Naive thymus-derived CD4-positive, alpha-beta T cell (primary cell): ENCODE data around the gene POLR1C. TPM values are rescaled to one million over a fixed set of nuclear protein-coding genes. Genes with fewer than 3 reads are reported as not detected.
"Not testable (repeated sequence)": the region's sequence is repeated elsewhere in the genome, so short reads cannot be mapped to it uniquely, and the experiment has no call there.

Source experiments
- ATAC-seq: fragments of 150-1000 bp; cut with Tn5 transposase; 2 replicates; pipeline ENCODE4 v1.10.0; 2021; ENCODE audit warnings: mild to moderate bottlenecking, moderate library complexity
- CTCF ChIA-PET: fragments of 350-600 bp; sonication (Branson Sonifier 250); formaldehyde crosslinking; loops from one replicate; lab custom pipeline; 2021; ENCODE audit warnings: antibody characterized with exemption; lab: Charles Lee
- POLR2A ChIA-PET: fragments of 350-600 bp; sonication (Branson Sonifier 250); formaldehyde crosslinking; loops from one replicate; lab custom pipeline; 2021; ENCODE audit warnings: antibody characterized with exemption, inconsistent platforms; lab: Charles Lee
- DNase-seq, 9 donors: peaks; one replicate each; pipeline versions ENCODE4 v3.0.0 to v3.0.0-alpha.2; 2020 to 2022; ENCODE audit warnings: mixed read lengths in 1 of 9
- H3K27ac ChIP-seq: one replicate; pipeline ENCODE4 v1.7.0; 2013; ENCODE audit warnings: mild to moderate bottlenecking, low read depth, low read length, moderate library complexity
- H3K27me3 ChIP-seq, 2 donors: one replicate each; pipeline ENCODE4 v1.7.0; 2013; ENCODE audit warnings: low read length in 2 of 2, mild to moderate bottlenecking in 2 of 2, moderate library complexity in 2 of 2; ENCODE audit not compliant: control insufficient read depth in 2 of 2, insufficient read depth in 2 of 2
- H3K36me3 ChIP-seq, 3 experiments: 1 replicate in 2 of 3; 2 replicates in 1 of 3; pipeline ENCODE4 v1.7.0; 2013; ENCODE audit warnings: low read length in 3 of 3, mild to moderate bottlenecking in 3 of 3, moderate library complexity in 1 of 3; ENCODE audit not compliant: insufficient read depth in 3 of 3, control insufficient read depth in 2 of 3
- H3K4me1 ChIP-seq, 2 donors: one replicate each; pipeline ENCODE4 v1.7.0; 2013; ENCODE audit warnings: low read length in 2 of 2, mild to moderate bottlenecking in 2 of 2, moderate library complexity in 1 of 2; ENCODE audit not compliant: control insufficient read depth in 2 of 2, insufficient read depth in 2 of 2
- H3K4me3 ChIP-seq: 2 replicates; pipeline ENCODE4 v1.7.0; 2013; ENCODE audit warnings: mild to moderate bottlenecking, low read length
- H3K9me3 ChIP-seq, 3 experiments: 1 replicate in 2 of 3; 2 replicates in 1 of 3; pipeline ENCODE4 v1.7.0; 2013; ENCODE audit warnings: low read length in 3 of 3; ENCODE audit not compliant: control insufficient read depth in 2 of 3
- H3K27ac Mint-ChIP-seq, 9 donors: one replicate each; pipeline ENCODE4 v1.8.0; 2020 to 2022; ENCODE audit warnings: mixed read lengths in 9 of 9, mild to moderate bottlenecking in 8 of 9, moderate library complexity in 5 of 9, inconsistent platforms in 2 of 9
- H3K27me3 Mint-ChIP-seq, 5 donors: one replicate each; pipeline ENCODE4 v1.8.0; 2021 to 2022; ENCODE audit warnings: mixed read lengths in 5 of 5, mild to moderate bottlenecking in 1 of 5
- H3K36me3 Mint-ChIP-seq, 5 donors: one replicate each; pipeline ENCODE4 v1.8.0; 2020 to 2022; ENCODE audit warnings: mixed read lengths in 5 of 5, mild to moderate bottlenecking in 3 of 5, inconsistent platforms in 1 of 5
- H3K4me1 Mint-ChIP-seq, 7 donors: one replicate each; pipeline ENCODE4 v1.8.0; 2020 to 2022; ENCODE audit warnings: mixed read lengths in 7 of 7, mild to moderate bottlenecking in 3 of 7, inconsistent platforms in 1 of 7
- H3K4me3 Mint-ChIP-seq, 10 donors: one replicate each; pipeline ENCODE4 v1.8.0; 2020 to 2022; ENCODE audit warnings: mild to moderate bottlenecking in 10 of 10, mixed read lengths in 10 of 10, moderate library complexity in 6 of 10, inconsistent platforms in 2 of 10
- H3K9me3 Mint-ChIP-seq, 11 donors: one replicate each; pipeline ENCODE4 v1.8.0; 2020 to 2022; ENCODE audit warnings: mixed read lengths in 11 of 11, mild to moderate bottlenecking in 4 of 11, inconsistent platforms in 1 of 11, moderate library complexity in 1 of 11
- intact Hi-C, 2 donors: fragments of 100-400 bp; cut with micrococcal nuclease; formaldehyde crosslinking; loops; one replicate each; pipeline ENCODE4 v1.15.1; 2023
- polyA plus RNA-seq, 2 donors: library from polyadenylated mRNA; unstranded; fragments of 300-500 nt; fragmentation: Illumina TruSeq; gene quantifications; one replicate each; pipeline ENCODE4 v1.2.3, GENCODE V29; 2021
- total RNA-seq, 6 experiments: library from RNA in 5 of 6; stranded (reverse) in 5 of 6; gene quantifications; 1 replicate in 5 of 6; 2 replicates in 1 of 6; pipeline ENCODE4 v1.2.3 and lab custom pipeline; 2021 to 2026

POLR1C gene
- total and polyA plus RNA-seq, 7 experiments from 2014 or later: 13.1 to 61.1 (median 39.4) TPM

- H3K36me3 ChIP-seq: peaks cover 0 to 51% (median 11%) of the 10 kb centered on the region in 3 experiments
- ChIA-PET POLR2A (interaction anchor here (0.6 to 1.6 kb wide), 7 partner anchors 12 to 750 kb away, joined by 3 to 8 read pairs (median 4); partner anchors contain the start of gene TBCC), CTCF (interaction anchor here (0.7 to 1.5 kb wide), 9 partner anchors 9 to 267 kb away, joined by 3 to 8 read pairs (median 3); partner anchors contain the start of gene DNPH1)
- H3K27ac ChIP-seq: peak overlapping the region; percentile 37
- Mint-ChIP-seq H3K27me3 (no peaks in the 10 kb centered on the region), H3K9me3 (no peaks in the 10 kb centered on the region), H3K4me3 (peak overlapping the region in 9 of 10 donors; percentile 12 to 71 (median 53)), H3K27ac (peak overlapping the region; percentile 51 to 88 (median 80)), H3K36me3 (peaks cover 0 to 12% (median 0%) of the 10 kb centered on the region in 5 donors), H3K4me1 (peaks cover 15 to 38% (median 27%) of the 10 kb centered on the region in 7 donors)
- DNase-seq (peak in 4 of 9 donors; percentile 23 to 40 (median 36)), ATAC-seq (peak; percentile 61)
- intact Hi-C loops: loop anchor here in 1 of 2 donors (1.0 kb wide), 2 partner anchors 41 to 109 kb away; no protein-coding TSS in a partner anchor
- H3K4me1 ChIP-seq: peaks cover 12 to 15% of the 10 kb centered on the region in 2 donors
- no peaks in the 10 kb centered on the region for H3K9me3 ChIP-seq
- H3K27me3 ChIP-seq: no peaks in the 10 kb centered on the region
- H3K4me3 ChIP-seq: no peak overlapping the region
Observed at GRCh38 chr6:43495409-43495941, 21.4 kb upstream of the POLR1C start.

DNA sequence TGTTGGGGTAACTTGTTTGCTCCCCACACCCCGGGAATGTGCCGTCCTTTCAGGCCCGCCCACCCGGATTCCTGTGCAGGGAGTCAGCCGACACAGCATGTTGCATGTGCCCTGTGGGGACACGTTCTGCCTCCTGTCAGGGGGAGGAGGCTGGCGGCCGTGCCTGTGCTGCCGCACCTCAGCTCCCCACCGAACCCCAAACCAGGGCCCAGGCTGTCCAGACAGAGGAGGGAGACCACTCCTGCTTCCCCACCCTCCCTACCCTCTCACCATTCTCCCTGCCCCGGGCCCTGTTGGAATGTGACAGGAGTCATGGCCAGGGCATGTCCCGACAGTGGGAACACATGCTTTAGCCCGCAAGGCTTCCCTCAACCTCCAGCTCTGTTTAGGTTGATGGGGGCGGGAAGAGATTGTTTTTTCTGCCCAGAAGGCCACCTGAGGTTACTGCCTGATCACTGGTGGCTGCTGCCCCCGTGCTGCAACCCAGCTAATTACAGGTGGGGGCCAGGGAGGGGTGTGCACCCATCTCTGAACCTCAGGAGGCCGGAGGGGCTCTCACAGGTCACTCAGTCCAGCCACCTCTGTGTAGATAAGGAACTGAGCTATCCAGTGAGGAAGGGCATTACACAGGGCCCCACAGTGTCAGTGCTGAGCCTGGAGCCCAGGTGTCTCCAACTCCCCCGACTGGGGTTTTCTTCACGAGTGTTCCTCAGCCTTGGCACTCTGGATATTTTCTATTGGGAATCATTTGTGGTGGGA, 20.3 kb upstream of the POLR1C start:
- DNase-seq (no peak), ATAC-seq (no peak)
- Histone ChIP-seq H3K9me3 (no peaks in the 10 kb centered on the region), H3K4me1 (peaks cover 12 to 15% of the 10 kb centered on the region in 2 donors), H3K36me3 (peaks cover 0 to 62% (median 11%) of the 10 kb centered on the region in 3 experiments), H3K27ac (peak overlapping the region; percentile 36), H3K27me3 (no peaks in the 10 kb centered on the region), H3K4me3 (no peak overlapping the region)
- ChIA-PET POLR2A (interaction anchor here (1.5 kb wide), 2 partner anchors 11 to 17 kb away, joined by 5 to 7 read pairs; no protein-coding TSS in a partner anchor), CTCF (interaction anchor here (0.9 to 1.3 kb wide), 5 partner anchors 9 to 268 kb away, joined by 3 to 5 read pairs (median 3); partner anchors contain the start of genes DNPH1 and TJAP1)
- Mint-ChIP-seq H3K4me3 (no peak overlapping the region), H3K36me3 (peaks cover 2 to 21% (median 4%) of the 10 kb centered on the region in 5 donors), H3K27ac (peak overlapping the region in 1 of 9 donors; percentile 38), H3K9me3 (no peaks in the 10 kb centered on the region), H3K4me1 (peaks cover 15 to 38% (median 27%) of the 10 kb centered on the region in 7 donors), H3K27me3 (no peaks in the 10 kb centered on the region)
- intact Hi-C loops: loop anchor here in 1 of 2 donors (1.0 to 2.0 kb wide), 2 partner anchors 188 to 234 kb away; partner anchors contain the start of gene CRIP3

DNA sequence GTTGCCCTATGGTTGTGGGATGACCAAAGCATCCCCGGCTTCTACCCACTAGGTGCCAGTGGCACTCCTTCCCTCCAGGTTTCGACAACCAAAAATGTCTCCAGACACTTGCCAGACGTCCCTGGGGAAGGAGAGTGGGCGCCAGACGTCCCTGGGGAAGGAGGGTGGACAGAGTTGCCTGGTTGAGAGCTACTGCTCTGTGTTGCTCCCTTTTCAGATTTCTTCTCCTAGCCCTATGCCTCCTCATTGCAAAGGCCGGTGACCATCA, 19.8 kb upstream of the POLR1C start:
- POLR2A ChIA-PET: no interaction called here
- H3K27ac Mint-ChIP-seq: peak overlapping the region in 2 of 9 donors; percentile 59 to 67

GRCh38 chr6:43497689-43498088, 19.2 kb upstream of the POLR1C start:
- intact Hi-C loops: loop anchor here in 1 of 2 donors (2.0 kb wide), 1 partner anchor 235 kb away; no protein-coding TSS in a partner anchor
- Mint-ChIP-seq H3K9me3 (no peaks in the 10 kb centered on the region), H3K4me3 (no peak overlapping the region), H3K36me3 (peaks cover 4 to 31% (median 13%) of the 10 kb centered on the region in 5 donors), H3K27ac (peak overlapping the region in 3 of 9 donors; percentile 56 to 77 (median 59)), H3K4me1 (peaks cover 11 to 32% (median 22%) of the 10 kb centered on the region in 7 donors), H3K27me3 (no peaks in the 10 kb centered on the region)
- POLR2A ChIA-PET: no interaction called here
- CTCF ChIA-PET: interaction anchor here (1.4 kb wide), 2 partner anchors 9 to 234 kb away, joined by 3 to 4 read pairs; no protein-coding TSS in a partner anchor
- Histone ChIP-seq H3K4me3 (no peak overlapping the region), H3K9me3 (no peaks in the 10 kb centered on the region), H3K27me3 (no peaks in the 10 kb centered on the region), H3K36me3 (peaks cover 0 to 61% (median 11%) of the 10 kb centered on the region in 3 experiments), H3K4me1 (peaks cover 12 to 15% of the 10 kb centered on the region in 2 donors), H3K27ac (no peak overlapping the region)
- ATAC-seq (no peak), DNase-seq (no peak)

More for the DNA sequence above, 19.8 kb upstream of the POLR1C start:
- H3K27me3 ChIP-seq: no peaks in the 10 kb centered on the region
- CTCF ChIA-PET: interaction anchor here (0.9 to 1.4 kb wide), 2 partner anchors 19 to 233 kb away, joined by 3 read pairs; partner anchors contain the start of gene TJAP1
- Mint-ChIP-seq H3K9me3 (no peaks in the 10 kb centered on the region), H3K4me3 (no peak overlapping the region), H3K27me3 (no peaks in the 10 kb centered on the region), H3K4me1 (peaks cover 15 to 37% (median 27%) of the 10 kb centered on the region in 7 donors), H3K36me3 (peaks cover 4 to 26% (median 9%) of the 10 kb centered on the region in 5 donors)
- ATAC-seq: no peak
- H3K9me3 ChIP-seq: no peaks in the 10 kb centered on the region
- H3K4me3 ChIP-seq: no peak overlapping the region
- H3K27ac ChIP-seq: no peak overlapping the region
- peaks cover 12 to 15% of the 10 kb centered on the region in 2 donors for H3K4me1 ChIP-seq
- no peak for DNase-seq
- H3K36me3 ChIP-seq: peaks cover 0 to 59% (median 11%) of the 10 kb centered on the region in 3 experiments
- intact Hi-C loops: loop anchor here in 1 of 2 donors (2.0 kb wide), 1 partner anchor 234 kb away; no protein-coding TSS in a partner anchor

GRCh38 chr6:43498291-43498690, 18.6 kb upstream of the POLR1C start:
- intact Hi-C loops, H3K4me3 ChIP-seq, H3K9me3 Mint-ChIP-seq, ATAC-seq, H3K27ac Mint-ChIP-seq, H3K27ac ChIP-seq, POLR2A ChIA-PET, H3K4me3 Mint-ChIP-seq, DNase-seq, H3K27me3 Mint-ChIP-seq, H3K9me3 ChIP-seq, H3K27me3 ChIP-seq: not testable (repeated sequence)
- CTCF ChIA-PET: interaction anchor here (1.4 kb wide), 2 partner anchors 8 to 234 kb away, joined by 3 to 4 read pairs; no protein-coding TSS in a partner anchor
- Histone ChIP-seq H3K36me3 (peaks cover 0 to 63% (median 16%) of the 10 kb centered on the region in 3 experiments), H3K4me1 (peaks cover 12 to 15% of the 10 kb centered on the region in 2 donors)
- Mint-ChIP-seq H3K4me1 (peaks cover 11 to 26% (median 21%) of the 10 kb centered on the region in 7 donors), H3K36me3 (peaks cover 7 to 37% (median 10%) of the 10 kb centered on the region in 5 donors)
